ACHN (cell line): Measurements from ENCODE around the gene CORO1C.
"Not testable (repeated sequence)": the region's sequence is repeated elsewhere in the genome, so short reads cannot be mapped to it uniquely, and the experiment has no call there.

Experiments
- DNase-seq: peaks from one replicate; pipeline ENCODE4 v3.0.0-alpha.2; 2015
- in situ Hi-C: cut with HindIII; loops from 2 replicates; pipeline ENCODE4 v1.10.0; 2017; ENCODE audit warnings: low sequenced_read_pairs, low pct_ligation_motif_present, low pct_unique_long_range_greater_than_20kb

Gene CORO1C

DNA sequence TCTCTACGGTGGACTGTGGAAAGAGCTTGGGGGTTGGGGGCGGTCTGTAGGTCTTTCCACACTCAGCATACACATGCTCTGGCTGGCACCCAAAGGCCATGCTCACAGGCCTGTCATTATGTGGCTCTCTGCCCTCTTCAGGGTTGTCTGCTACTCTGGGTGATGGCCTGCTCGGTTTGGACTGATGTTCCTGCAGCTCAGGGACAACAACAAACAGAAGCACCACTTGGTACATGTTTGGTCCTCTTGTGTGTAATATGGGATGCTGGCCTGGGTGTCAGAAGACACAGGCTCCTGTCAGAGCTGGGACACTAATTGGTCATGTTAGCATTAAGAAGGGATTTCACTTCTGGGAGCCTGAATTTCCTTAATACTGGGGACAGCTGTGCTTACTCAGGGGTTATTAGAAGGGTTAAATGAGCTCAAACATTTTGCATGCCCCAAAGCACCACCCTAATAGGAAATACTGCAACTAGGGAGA is 64.9 kb downstream of the CORO1C start:
- in situ Hi-C loops = loop anchor here (25.0 kb wide), 1 partner anchor 146 kb away; no protein-coding TSS in a partner anchor

DNA sequence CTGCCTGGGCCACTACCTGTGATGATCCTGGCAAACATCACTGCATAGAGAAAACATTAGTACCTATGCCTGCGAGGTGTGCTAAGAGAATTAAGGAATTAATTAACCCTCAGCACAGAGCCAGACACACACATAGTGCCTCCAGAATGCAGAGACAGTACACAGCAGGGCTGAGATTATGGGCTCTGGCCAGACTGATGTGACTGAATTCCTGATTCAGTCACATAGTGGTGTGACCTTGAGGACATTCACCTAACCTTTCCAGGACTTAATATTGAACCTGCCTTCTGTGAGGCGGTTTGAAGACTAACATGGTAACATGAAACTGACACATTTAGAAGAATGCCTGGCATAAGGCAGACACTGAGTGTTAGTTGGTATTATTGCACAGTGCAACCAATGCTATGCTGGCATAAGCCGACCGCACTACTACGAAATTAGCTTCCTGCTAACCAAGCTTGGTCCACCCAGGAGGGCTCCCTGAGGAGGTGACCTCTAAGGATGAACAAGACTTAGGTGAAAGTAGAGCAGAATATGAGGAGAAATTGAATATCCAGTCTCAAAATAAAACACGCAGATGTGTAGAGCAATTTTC is 65.6 kb downstream of the CORO1C start:
- in situ Hi-C loops = loop anchor here (25.0 kb wide), 1 partner anchor 147 kb away; no protein-coding TSS in a partner anchor
- DNase-seq = no peak

More for the DNA sequence above, 64.9 kb downstream of the CORO1C start:
- no peak for DNase-seq

DNA sequence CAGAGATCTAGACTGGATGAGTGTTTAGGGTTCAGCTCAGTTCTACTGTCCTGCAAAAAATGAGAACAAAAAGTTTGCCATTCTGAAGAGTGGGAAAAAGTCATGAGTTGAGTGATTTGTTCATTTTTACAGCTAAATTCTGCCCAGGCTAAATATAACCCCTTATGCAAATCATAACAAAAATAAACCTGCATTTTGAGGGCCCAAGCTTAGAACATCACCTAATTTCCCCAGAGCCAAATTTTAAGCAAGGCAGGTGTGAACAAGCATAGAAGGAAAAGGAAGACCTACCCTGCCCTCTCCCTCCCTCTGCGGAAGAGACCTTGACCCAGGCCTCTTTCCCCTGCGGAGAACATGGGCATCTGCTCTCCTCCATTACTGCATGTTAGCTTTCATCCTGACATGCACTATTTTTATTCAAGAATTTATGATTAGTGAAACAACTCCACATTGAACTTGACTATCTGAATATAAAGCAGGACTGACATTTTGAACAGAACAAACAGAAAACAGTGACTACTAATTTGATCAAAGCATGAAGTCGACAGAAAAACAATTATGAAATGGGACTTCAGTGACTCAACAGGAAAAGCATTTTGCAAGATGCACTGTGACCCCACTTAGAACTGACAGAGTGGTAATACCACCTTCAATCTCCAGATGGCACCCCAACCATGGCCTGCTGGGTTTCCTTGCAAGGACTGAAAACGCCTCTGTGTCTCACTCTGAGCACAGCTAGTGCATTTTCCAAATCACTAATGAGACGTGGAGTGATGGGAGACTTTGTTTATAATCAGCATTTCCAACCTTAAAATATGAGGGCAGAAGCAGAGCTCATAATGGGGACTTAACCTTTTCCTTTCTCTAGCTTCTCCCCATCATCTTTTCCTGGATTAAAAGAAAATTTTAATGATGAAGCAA is 66.7 kb downstream of the CORO1C start:
- in situ Hi-C loops = loop anchor here (25.0 kb wide), 1 partner anchor 148 kb away; no protein-coding TSS in a partner anchor
- DNase-seq = peak; percentile 95

DNA sequence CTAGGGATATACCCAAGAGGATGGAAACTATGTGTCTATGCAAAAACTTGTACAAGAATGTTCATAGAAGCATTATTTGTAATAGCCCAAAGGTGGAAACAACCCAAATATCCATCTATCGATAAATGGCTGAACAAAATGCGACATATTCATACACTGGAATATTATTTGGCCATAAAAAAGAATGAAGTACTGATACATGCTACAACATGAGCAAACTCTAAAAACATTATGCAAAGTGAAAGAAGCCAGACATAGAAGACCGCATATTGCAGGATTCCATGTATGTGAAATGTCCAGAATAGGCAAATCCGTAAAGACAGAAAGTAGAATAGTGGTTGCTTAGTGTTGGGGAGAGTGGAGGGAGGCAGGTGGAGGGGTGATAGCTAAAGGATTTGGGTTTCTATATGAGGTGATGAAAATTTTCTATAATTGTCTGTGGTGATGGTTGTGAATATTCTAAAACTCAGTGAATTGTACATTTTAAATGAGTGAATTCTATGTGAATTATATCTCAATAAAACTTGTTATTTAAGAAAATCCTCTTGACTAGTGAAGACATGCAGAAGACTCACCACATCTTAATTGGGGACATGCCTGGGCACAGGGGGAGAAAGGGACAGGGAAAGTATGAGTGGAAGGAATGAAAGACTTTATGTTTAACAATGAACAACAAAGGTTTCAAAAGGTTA is 67.8 kb downstream of the CORO1C start:
- in situ Hi-C loops = loop anchor here (25.0 kb wide), 1 partner anchor 149 kb away; no protein-coding TSS in a partner anchor
- no peak for DNase-seq

DNA sequence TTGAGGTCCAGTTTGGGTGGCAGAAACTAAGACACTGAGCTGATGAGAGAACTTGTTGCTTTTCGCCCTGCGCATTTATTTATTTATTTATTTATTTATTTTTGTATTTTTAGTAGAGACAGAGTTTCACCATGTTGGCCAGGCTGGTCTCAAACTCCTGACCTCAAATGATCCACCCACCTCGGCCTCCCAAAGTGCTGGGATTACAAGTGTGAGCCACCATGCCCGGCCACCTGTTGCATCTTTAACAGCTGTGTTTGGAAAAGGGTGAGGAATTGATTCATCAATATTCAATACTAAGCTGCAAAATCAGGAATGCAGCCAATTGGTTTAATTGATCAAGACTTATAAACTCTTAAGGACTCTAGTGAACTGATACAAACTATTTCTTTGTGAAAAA is 73.2 kb downstream of the CORO1C start:
- in situ Hi-C loops = loop anchor here (25.0 kb wide), 1 partner anchor 154 kb away; no protein-coding TSS in a partner anchor
- not testable (repeated sequence) for DNase-seq

DNA sequence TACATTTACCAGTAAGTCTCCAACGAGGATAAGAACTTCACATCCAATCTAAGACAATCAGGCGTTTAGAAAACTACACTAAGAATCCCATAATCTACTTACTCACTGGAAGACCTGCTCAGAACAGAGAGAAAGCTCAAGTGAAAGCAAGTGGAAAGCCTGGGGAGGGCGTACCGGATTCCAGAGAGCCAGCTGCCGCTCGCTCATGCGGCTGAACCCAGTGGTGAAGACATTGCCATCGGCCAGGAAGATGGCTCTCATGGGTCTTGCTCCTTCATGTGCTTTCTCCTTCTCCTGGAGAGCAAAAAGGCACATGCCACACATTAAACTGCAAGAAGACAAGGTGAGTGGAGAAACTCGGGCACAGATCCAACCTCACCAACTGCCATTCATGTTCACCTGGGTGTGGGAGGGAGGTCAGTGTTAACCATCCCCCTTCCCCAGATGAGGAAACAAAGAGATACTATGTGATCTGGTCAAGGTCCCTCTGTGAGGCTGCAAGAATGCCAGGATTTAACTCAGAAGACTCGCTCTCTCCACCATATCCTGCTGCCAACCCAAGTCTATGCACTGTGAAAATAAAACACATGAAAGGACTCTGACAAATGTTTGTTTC is 74.1 kb downstream of the CORO1C start:
- DNase-seq = no peak
- in situ Hi-C loops = loop anchor here (25.0 kb wide), 1 partner anchor 155 kb away; no protein-coding TSS in a partner anchor

GRCh38 chr12:108656247-108656646 is 75.1 kb downstream of the CORO1C start:
- not testable (repeated sequence) for DNase-seq
- in situ Hi-C loops = loop anchor here (25.0 kb wide), 1 partner anchor 156 kb away; no protein-coding TSS in a partner anchor

GRCh38 chr12:108655812-108656175 is 75.5 kb downstream of the CORO1C start:
- in situ Hi-C loops = loop anchor here (25.0 kb wide), 1 partner anchor 157 kb away; no protein-coding TSS in a partner anchor
- not testable (repeated sequence) for DNase-seq

GRCh38 chr12:108654622-108655021 is 76.7 kb downstream of the CORO1C start:
- in situ Hi-C loops = loop anchor here (25.0 kb wide), 1 partner anchor 158 kb away; no protein-coding TSS in a partner anchor
- not testable (repeated sequence) for DNase-seq

DNA sequence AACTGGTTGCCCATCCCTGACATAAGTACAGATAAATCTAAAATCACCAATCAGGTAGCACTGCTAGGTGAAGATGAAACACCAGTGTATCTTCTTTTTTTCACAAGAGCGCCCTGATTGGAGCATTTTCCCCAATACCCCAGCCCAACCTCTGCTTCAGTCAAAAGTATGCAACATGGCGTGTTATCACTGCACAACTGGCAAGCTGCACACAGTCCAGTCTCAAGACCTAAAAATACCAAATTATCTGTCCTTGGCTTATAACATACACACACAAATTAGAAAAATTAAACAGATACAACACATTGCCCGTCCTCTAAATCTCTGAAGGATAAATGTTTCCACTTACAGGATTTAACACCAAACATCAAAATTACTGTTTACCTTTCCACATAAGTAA is 77.4 kb downstream of the CORO1C start:
- in situ Hi-C loops = loop anchor here (25.0 kb wide), 1 partner anchor 158 kb away; no protein-coding TSS in a partner anchor
- DNase-seq = no peak

GRCh38 chr12:108653082-108653516 is 78.2 kb downstream of the CORO1C start:
- no peak for DNase-seq
- in situ Hi-C loops = loop anchor here (25.0 kb wide), 1 partner anchor 159 kb away; no protein-coding TSS in a partner anchor

DNA sequence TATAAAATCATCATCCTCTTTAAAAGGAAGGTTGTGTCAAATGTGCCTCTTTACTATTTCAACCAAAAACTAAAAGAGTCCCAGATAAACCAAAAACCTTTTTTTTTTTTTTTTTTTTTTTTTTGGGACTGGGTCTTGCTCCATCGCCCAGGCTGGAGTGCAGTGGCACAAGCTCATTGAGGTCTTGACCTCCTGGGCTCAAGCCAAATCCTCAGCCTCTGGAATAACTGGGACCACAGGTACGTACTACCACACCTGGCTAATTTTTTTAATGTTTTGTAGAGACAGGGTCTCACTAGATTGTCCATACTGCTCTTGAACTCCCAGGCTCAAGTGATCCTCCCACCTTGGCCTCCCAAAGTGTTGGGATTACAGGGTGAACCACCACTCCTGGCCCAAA is 81.2 kb downstream of the CORO1C start:
- DNase-seq = peak; percentile 54
- in situ Hi-C loops = loop anchor here (25.0 kb wide), 1 partner anchor 162 kb away; no protein-coding TSS in a partner anchor

- in situ Hi-C loops = loop anchor here (25.0 kb wide), 1 partner anchor 163 kb away; no protein-coding TSS in a partner anchor
- DNase-seq = peak; percentile 94
These were observed 81.6 kb downstream of the CORO1C start for GRCh38 chr12:108649669-108650068.

DNA sequence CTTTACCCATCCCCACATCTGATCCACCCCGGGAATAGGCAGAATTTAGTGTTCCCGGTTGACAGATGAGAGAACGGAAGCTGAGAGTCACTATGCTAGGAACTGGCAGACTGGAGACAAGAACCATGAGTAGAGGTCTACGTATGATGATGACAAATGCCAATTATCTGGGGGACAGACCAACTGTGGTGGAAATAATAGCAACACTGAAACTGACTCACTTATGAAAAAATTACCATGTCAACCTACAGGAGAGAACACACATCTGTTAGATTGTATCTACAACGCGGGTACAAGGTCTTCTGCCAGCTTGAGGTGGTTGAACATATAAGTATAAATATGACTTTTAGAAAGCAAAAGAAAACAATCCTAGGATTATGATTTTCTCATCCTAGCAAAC is 82.2 kb downstream of the CORO1C start:
- no peak for DNase-seq
- in situ Hi-C loops = no loop called here

DNA sequence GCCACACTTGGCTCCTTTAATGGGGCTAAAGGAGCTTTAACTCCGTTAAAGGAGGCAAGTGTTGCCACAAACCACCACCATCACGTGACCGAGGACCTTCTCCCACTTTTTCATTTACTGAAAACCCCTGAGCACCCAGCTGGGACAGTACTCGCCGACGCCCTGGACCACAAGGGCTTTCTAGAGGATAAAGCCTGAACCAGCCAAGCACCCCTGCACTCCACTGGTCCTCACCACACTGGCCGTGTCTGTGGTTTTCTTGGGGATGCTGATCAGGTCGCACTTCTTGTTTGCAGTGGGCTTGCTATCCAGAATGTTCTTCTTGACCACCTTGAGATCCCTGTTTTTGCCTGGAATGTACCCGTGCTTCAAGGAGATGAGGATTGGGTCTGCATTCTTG is 82.9 kb downstream of the CORO1C start:
- no peak for DNase-seq
- in situ Hi-C loops = no loop called here

GRCh38 chr12:108647585-108648287 is 83.6 kb downstream of the CORO1C start:
- in situ Hi-C loops = no loop called here
- no peak for DNase-seq
